ENCODE data around the gene RCC2. TPM values are rescaled to one million over a fixed set of nuclear protein-coding genes. Genes with fewer than 3 reads are reported as not detected.

RCC2 gene
- total RNA-seq, 2 experiments from 2014 or later, result 139 to 250 TPM

- Histone ChIP-seq H4K20me1 (ENCODE audit: insufficient read depth, low read length) (no peaks in the 10 kb centered on the region), H3K27ac (ENCODE audit: low read depth, low read length, poor library complexity, severe bottlenecking) (no peak overlapping the region), H3K4me3 (ENCODE audit: low read depth, low read length, poor library complexity, severe bottlenecking) (no peak overlapping the region), H3K4me1 (ENCODE audit: insufficient read depth, low read length, poor library complexity, severe bottlenecking) (no peaks in the 10 kb centered on the region), H2AFZ (ENCODE audit: low read length) (no peak overlapping the region), H3K9me3 (ENCODE audit: low read length) (no peaks in the 10 kb centered on the region), H3K9me2 (ENCODE audit: insufficient read depth, low read length) (no peaks in the 10 kb centered on the region), H3K79me2 (ENCODE audit: insufficient read depth, low read depth, low read length) (no peaks in the 10 kb centered on the region), H3K4me2 (ENCODE audit: low read length) (no peak overlapping the region), H3K36me3 (ENCODE audit: insufficient read depth, low read length) (no peaks in the 10 kb centered on the region)
- TF ChIP-seq CTCF (conservative IDR thresholded peaks at IDR 0.05; ENCODE audit: low read length), result no peak
- no peak for TF ChIP-seq EZH2phosphoT487 (IDR thresholded peaks at IDR 0.05; ENCODE audit: borderline replicate concordance, low read depth, low read length)
- ChIA-PET POLR2A (no interaction called here), CTCF (ENCODE audit: unreplicated experiment) (interaction anchor here (0.6 kb wide), 1 partner anchor 146 kb away, joined by 3 read pairs; no protein-coding TSS in a partner anchor)
- DNase-seq (ENCODE audit: low spot score), result no peak
- no TSS peak for BruUV-seq (replicated peaks)
- intact Hi-C loops (cut with micrococcal nuclease; ENCODE audit: unreplicated experiment), result no loop called here
Measured at GRCh38 chr1:17466359-17466758, 26.9 kb upstream of the RCC2 start.

- no peak for TF ChIP-seq EZH2phosphoT487 (IDR thresholded peaks at IDR 0.05; ENCODE audit: borderline replicate concordance, low read depth, low read length)
- TF ChIP-seq CTCF (conservative IDR thresholded peaks at IDR 0.05; ENCODE audit: low read length), result no peak
- Histone ChIP-seq H3K4me3 (ENCODE audit: low read depth, low read length, poor library complexity, severe bottlenecking) (no peak overlapping the region), H3K27ac (ENCODE audit: low read depth, low read length, poor library complexity, severe bottlenecking) (no peak overlapping the region), H3K4me1 (ENCODE audit: insufficient read depth, low read length, poor library complexity, severe bottlenecking) (no peaks in the 10 kb centered on the region), H4K20me1 (ENCODE audit: insufficient read depth, low read length) (no peaks in the 10 kb centered on the region), H2AFZ (ENCODE audit: low read length) (no peak overlapping the region), H3K79me2 (ENCODE audit: insufficient read depth, low read depth, low read length) (no peaks in the 10 kb centered on the region), H3K4me2 (ENCODE audit: low read length) (no peak overlapping the region), H3K36me3 (ENCODE audit: insufficient read depth, low read length) (no peaks in the 10 kb centered on the region), H3K9me3 (ENCODE audit: low read length) (no peaks in the 10 kb centered on the region), H3K9me2 (ENCODE audit: insufficient read depth, low read length) (no peaks in the 10 kb centered on the region)
- BruUV-seq (replicated peaks), result no TSS peak
- DNase-seq (ENCODE audit: low spot score), result no peak
- ChIA-PET CTCF (ENCODE audit: unreplicated experiment) (no interaction called here), POLR2A (interaction anchor here (0.7 kb wide), 1 partner anchor 79 kb away, joined by 4 read pairs; no protein-coding TSS in a partner anchor)
- intact Hi-C loops (cut with micrococcal nuclease; ENCODE audit: unreplicated experiment), result no loop called here
Measured at GRCh38 chr1:17465228-17465627, 25.8 kb upstream of the RCC2 start.

GRCh38 chr1:17463991-17464390 is 24.5 kb upstream of the RCC2 start:
- POLR2A ChIA-PET, result interaction anchor here (0.7 kb wide), 1 partner anchor 105 kb away, joined by 3 read pairs; no protein-coding TSS in a partner anchor
- DNase-seq (ENCODE audit: low spot score), result no peak
- Histone ChIP-seq H3K36me3 (ENCODE audit: insufficient read depth, low read length) (no peaks in the 10 kb centered on the region), H3K4me1 (ENCODE audit: insufficient read depth, low read length, poor library complexity, severe bottlenecking) (no peaks in the 10 kb centered on the region), H3K4me3 (ENCODE audit: low read depth, low read length, poor library complexity, severe bottlenecking) (no peak overlapping the region), H3K27ac (ENCODE audit: low read depth, low read length, poor library complexity, severe bottlenecking) (no peak overlapping the region), H3K9me2 (ENCODE audit: insufficient read depth, low read length) (no peaks in the 10 kb centered on the region), H3K79me2 (ENCODE audit: insufficient read depth, low read depth, low read length) (no peaks in the 10 kb centered on the region), H3K4me2 (ENCODE audit: low read length) (no peak overlapping the region), H4K20me1 (ENCODE audit: insufficient read depth, low read length) (no peaks in the 10 kb centered on the region), H3K9me3 (ENCODE audit: low read length) (no peaks in the 10 kb centered on the region), H2AFZ (ENCODE audit: low read length) (no peak overlapping the region)
- CTCF ChIA-PET (ENCODE audit: unreplicated experiment), result no interaction called here
- no TSS peak for BruUV-seq (replicated peaks)
- intact Hi-C loops (cut with micrococcal nuclease; ENCODE audit: unreplicated experiment), result no loop called here
- no peak for TF ChIP-seq CTCF (conservative IDR thresholded peaks at IDR 0.05; ENCODE audit: low read length)
- TF ChIP-seq EZH2phosphoT487 (IDR thresholded peaks at IDR 0.05; ENCODE audit: borderline replicate concordance, low read depth, low read length), result no peak

All from OCI-LY7 (cell line).